ENCODE measurements around the gene GALNS.

DNA sequence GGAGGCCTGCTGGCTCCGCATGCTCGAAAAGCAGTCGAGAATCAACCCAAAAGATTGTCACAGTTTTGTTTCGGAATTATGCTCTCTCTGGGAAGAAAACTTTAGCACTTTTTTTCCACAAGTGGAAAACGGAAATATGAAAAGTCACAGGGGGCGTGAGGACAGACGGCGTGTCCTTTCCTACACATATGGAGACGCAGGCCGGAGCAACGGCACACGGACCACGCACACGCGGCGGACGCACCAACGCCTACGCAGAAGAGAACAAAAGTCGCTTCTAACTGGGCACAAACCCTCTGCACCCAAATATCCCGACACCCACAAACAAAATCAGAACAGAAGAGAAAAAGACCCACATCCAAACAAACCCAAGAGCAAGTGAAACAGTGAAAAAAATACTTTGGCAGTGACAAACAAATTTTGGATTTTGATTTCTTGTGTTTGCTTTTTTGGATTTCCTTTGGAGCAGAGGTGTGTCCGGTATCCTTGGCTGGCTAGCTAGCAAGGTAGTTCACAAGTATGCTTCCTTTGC lies 19.0 kb upstream of the GALNS start:
- TF ChIP-seq TEAD4 (CRISPR knock-in tag; IDR thresholded peaks at IDR 0.05) (no peak), ETV6 (CRISPR knock-in tag; IDR thresholded peaks at IDR 0.05) (no peak), NR3C1 (CRISPR knock-in tag; conservative IDR thresholded peaks at IDR 0.05; ENCODE audit: low read depth) (no peak), FOXP1 (CRISPR knock-in tag; IDR thresholded peaks at IDR 0.05; ENCODE audit: borderline replicate concordance) (no peak), JAZF1 (CRISPR knock-in tag; IDR thresholded peaks at IDR 0.05) (no peak), NR2C2 (CRISPR knock-in tag; IDR thresholded peaks at IDR 0.05) (no peak)
- TF ChIP-seq, protein P1, sequence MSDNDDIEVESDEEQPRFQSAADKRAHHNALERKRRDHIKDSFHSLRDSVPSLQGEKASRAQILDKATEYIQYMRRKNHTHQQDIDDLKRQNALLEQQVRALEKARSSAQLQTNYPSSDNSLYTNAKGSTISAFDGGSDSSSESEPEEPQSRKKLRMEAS (CRISPR knock-in tag; IDR thresholded peaks at IDR 0.05) = no peak
- TF ChIP-seq, protein P2, sequence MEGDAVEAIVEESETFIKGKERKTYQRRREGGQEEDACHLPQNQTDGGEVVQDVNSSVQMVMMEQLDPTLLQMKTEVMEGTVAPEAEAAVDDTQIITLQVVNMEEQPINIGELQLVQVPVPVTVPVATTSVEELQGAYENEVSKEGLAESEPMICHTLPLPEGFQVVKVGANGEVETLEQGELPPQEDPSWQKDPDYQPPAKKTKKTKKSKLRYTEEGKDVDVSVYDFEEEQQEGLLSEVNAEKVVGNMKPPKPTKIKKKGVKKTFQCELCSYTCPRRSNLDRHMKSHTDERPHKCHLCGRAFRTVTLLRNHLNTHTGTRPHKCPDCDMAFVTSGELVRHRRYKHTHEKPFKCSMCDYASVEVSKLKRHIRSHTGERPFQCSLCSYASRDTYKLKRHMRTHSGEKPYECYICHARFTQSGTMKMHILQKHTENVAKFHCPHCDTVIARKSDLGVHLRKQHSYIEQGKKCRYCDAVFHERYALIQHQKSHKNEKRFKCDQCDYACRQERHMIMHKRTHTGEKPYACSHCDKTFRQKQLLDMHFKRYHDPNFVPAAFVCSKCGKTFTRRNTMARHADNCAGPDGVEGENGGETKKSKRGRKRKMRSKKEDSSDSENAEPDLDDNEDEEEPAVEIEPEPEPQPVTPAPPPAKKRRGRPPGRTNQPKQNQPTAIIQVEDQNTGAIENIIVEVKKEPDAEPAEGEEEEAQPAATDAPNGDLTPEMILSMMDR (IDR thresholded peaks at IDR 0.05) = no peak
- TF ChIP-seq, protein P3, sequence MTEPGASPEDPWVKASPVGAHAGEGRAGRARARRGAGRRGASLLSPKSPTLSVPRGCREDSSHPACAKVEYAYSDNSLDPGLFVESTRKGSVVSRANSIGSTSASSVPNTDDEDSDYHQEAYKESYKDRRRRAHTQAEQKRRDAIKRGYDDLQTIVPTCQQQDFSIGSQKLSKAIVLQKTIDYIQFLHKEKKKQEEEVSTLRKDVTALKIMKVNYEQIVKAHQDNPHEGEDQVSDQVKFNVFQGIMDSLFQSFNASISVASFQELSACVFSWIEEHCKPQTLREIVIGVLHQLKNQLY (CRISPR knock-in tag; IDR thresholded peaks at IDR 0.05) = no peak
